Upper lobe of left lung (tissue), 4 donors: ENCODE data around the gene ZMPSTE24.

Source experiments
- CTCF ChIP-seq, 6 experiments: fragments of 450-650 bp in 4 of 6; fragments of 200-600 bp in 2 of 6; sonication (generic) in 2 of 6; IDR thresholded peaks; one replicate each; pipeline ENCODE4 v1.5.1; 2016 to 2019; ENCODE audit warnings: antibody characterized with exemption in 6 of 6
- EP300 ChIP-seq, 4 donors: sonication (generic); formaldehyde crosslinking; IDR thresholded peaks; one replicate each; pipeline ENCODE4 v1.5.1; 2017; ENCODE audit warnings: antibody characterized with exemption in 4 of 4, control low read depth in 2 of 4
- POLR2A ChIP-seq, 4 donors: fragments of 450-650 bp; IDR thresholded peaks; one replicate each; pipeline ENCODE4 v1.5.1; 2016 to 2017; ENCODE audit warnings: antibody characterized with exemption in 4 of 4, mild to moderate bottlenecking in 2 of 4

GRCh38 chr1:40332695-40333094 lies 74.7 kb downstream of the ZMPSTE24 start:
- no peak for TF ChIP-seq CTCF (IDR thresholded peaks at IDR 0.05)
- TF ChIP-seq POLR2A (IDR thresholded peaks at IDR 0.05), result no peak
- no peak for TF ChIP-seq EP300 (IDR thresholded peaks at IDR 0.05)
